ENCODE data around the gene PPP1R14C. TPM values are rescaled to one million over a fixed set of nuclear protein-coding genes. Genes with fewer than 3 reads are reported as not detected.

The PPP1R14C gene
- total and polyA plus RNA-seq, 2 of the 13 experiments (the other 11 are each of a cell fraction or from before 2014, with no cell fraction given) = not detected

DNA sequence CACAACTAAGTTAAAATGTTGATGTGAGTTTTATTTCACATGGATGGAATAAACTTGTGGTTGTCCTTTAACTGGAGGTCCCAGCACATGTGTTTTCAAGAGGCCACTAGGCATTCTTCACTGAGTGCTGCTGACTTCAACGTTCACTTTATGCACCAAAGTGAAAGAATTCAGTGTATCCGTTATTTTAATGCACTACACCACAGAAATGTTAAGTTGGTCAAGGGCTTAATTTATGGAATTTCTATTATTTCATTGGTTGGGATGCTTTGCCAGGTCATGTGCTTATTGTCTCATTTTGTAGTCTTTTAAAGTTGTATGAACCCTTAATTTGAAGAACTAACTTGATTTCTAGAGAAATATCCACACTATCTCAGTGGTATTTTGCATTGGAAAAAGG is 106.4 kb downstream of the PPP1R14C start:
- no peaks in the 10 kb centered on the region for H3K4me1 ChIP-seq (ENCODE audit: insufficient read depth, low read length)
- H3K4me2 ChIP-seq (ENCODE audit: low read depth, low read length) = no peak overlapping the region
- H2AFZ ChIP-seq (ENCODE audit: low read length) = no peak overlapping the region
- ATAC-seq = no peak
- H3K27me3 ChIP-seq (ENCODE audit: control insufficient read depth in 1 of 2, insufficient read depth in 2 of 2, low read length in 2 of 2) = peaks cover 0 to 9% of the 10 kb centered on the region in 2 experiments; a peak in 2 of 5 replicates
- no peaks in the 10 kb centered on the region for H3K79me2 ChIP-seq (ENCODE audit: insufficient read depth, low read length)
- FAIRE-seq = no peak
- POLR2A ChIA-PET = no interaction called here
- H3K4me3 ChIP-seq (replicated peaks in 1 of 3; ENCODE audit: insufficient read depth in 1 of 3, low read depth in 2 of 3, low read length in 3 of 3) = no peak overlapping the region
- no peaks in the 10 kb centered on the region; the same call in 1 of the 2 replicates for H3K9me3 ChIP-seq (ENCODE audit: low read length)
- CTCF ChIA-PET (ENCODE audit: low intra/inter-chr PET ratio, low total read pairs) = no interaction called here
- WGBS (ENCODE audit: low lambda C conversion rate) = 3% methylated on average over 2 of the region's 2 CpGs
- in situ Hi-C loops (cut with HindIII; ENCODE audit: extremely low pct_ligation_motif_present, low pct_unique_long_range_greater_than_20kb) = no loop called here
- BruUV-seq (replicated peaks) = no TSS peak
- no peak overlapping the region for H3K9ac ChIP-seq (ENCODE audit: insufficient read depth, low read depth, low read length)
- H3K27ac ChIP-seq (ENCODE audit: extremely low read length, insufficient read depth, low read length) = no peak overlapping the region
- DNase-seq (ENCODE audit: low spot score) = no peak
- TF ChIP-seq ELF3 (CRISPR knock-in tag; IDR thresholded peaks at IDR 0.05) (no peak), ZNF629 (CRISPR knock-in tag; conservative IDR thresholded peaks at IDR 0.05) (no peak), SIN3A (IDR thresholded peaks at IDR 0.05; ENCODE audit: borderline replicate concordance, low read depth, low read length) (no peak), TRIM24 (CRISPR knock-in tag; IDR thresholded peaks at IDR 0.05) (no peak), FOXP1 (IDR thresholded peaks at IDR 0.05) (no peak), FOXP1 (CRISPR knock-in tag; IDR thresholded peaks at IDR 0.05) (no peak), ZNF605 (CRISPR knock-in tag; IDR thresholded peaks at IDR 0.05) (no peak), ZSCAN22 (CRISPR knock-in tag; IDR thresholded peaks at IDR 0.05) (no peak), NFYC (CRISPR knock-in tag; IDR thresholded peaks at IDR 0.05) (no peak), AGO2 (optimal IDR thresholded peaks at IDR 0.05; ENCODE audit: low read depth, low read length) (no peak), ZNF224 (CRISPR knock-in tag; IDR thresholded peaks at IDR 0.05) (no peak), ZZZ3 (CRISPR knock-in tag; IDR thresholded peaks at IDR 0.05; ENCODE audit: borderline replicate concordance) (no peak), HIVEP1 (CRISPR knock-in tag; IDR thresholded peaks at IDR 0.05) (no peak), RCOR2 (CRISPR knock-in tag; IDR thresholded peaks at IDR 0.05) (no peak), TEAD3 (CRISPR knock-in tag; optimal IDR thresholded peaks at IDR 0.05; ENCODE audit: borderline replicate concordance) (no peak), AKAP8 (CRISPR knock-in tag; IDR thresholded peaks at IDR 0.05) (no peak), NCOA2 (CRISPR knock-in tag; IDR thresholded peaks at IDR 0.05) (no peak)
- no peaks in the 10 kb centered on the region for H3K36me3 ChIP-seq (replicated peaks in 1 of 2; ENCODE audit: control insufficient read depth in 1 of 2, insufficient read depth in 2 of 2, low read length in 2 of 2)
- H4K20me1 ChIP-seq (ENCODE audit: insufficient read depth, low read length) = no peaks in the 10 kb centered on the region
- intact Hi-C loops (cut with micrococcal nuclease; ENCODE audit: unreplicated experiment) = no loop called here

Data from HepG2 (cell line).